NB4 (cell line): Measurements from ENCODE around the gene PIK3R4.

ENCODE experiments used
- CTCF ChIP-seq: IDR thresholded peaks from one replicate; pipeline ENCODE4 v1.5.1; 2012; ENCODE audit warnings: low read depth, low read length
- MAX ChIP-seq: IDR thresholded peaks from 2 replicates; pipeline ENCODE4 v1.6.1; 2011; ENCODE audit warnings: low read depth, low read length
- MYC ChIP-seq: IDR thresholded peaks from 2 replicates; pipeline ENCODE4 v1.6.1; 2011; ENCODE audit warnings: low read depth, low read length
- POLR2A ChIP-seq: IDR thresholded peaks from 2 replicates; pipeline ENCODE4 v1.6.1; 2011; ENCODE audit warnings: mild to moderate bottlenecking; ENCODE audit not compliant: insufficient read length; ENCODE audit errors: extremely low read depth

GRCh38 chr3:130748981-130749380, 2.4 kb upstream of the PIK3R4 start:
- TF ChIP-seq CTCF (no peak), POLR2A (no peak), MAX (no peak), MYC (no peak)
